Activated CD4-positive, alpha-beta T cell treated with anti-CD3 and anti-CD28 coated beads, Interleukin-2, amount 10 ng/mL, durations not matched to agents 24 days and 14 days (primary cell): Measurements from ENCODE around the gene CHST6. TPM values are rescaled to one million over a fixed set of nuclear protein-coding genes. Genes with fewer than 3 reads are reported as not detected.
"Not testable (repeated sequence)": the region's sequence is repeated elsewhere in the genome, so short reads cannot be mapped to it uniquely, and the experiment has no call there.

ENCODE experiments used
- DNase-seq: peaks from one replicate; pipeline ENCODE4 v3.0.0; 2022
- H3K27ac Mint-ChIP-seq: one replicate; pipeline ENCODE4 v1.8.0; 2022; ENCODE audit warnings: mild to moderate bottlenecking, mixed read lengths
- H3K27me3 Mint-ChIP-seq: one replicate; pipeline ENCODE4 v1.8.0; 2022; ENCODE audit warnings: mixed read lengths
- H3K36me3 Mint-ChIP-seq: one replicate; pipeline ENCODE4 v1.8.0; 2022; ENCODE audit warnings: low read depth, mild to moderate bottlenecking, mixed read lengths
- H3K4me1 Mint-ChIP-seq: one replicate; pipeline ENCODE4 v1.8.0; 2021; ENCODE audit warnings: mixed read lengths
- H3K4me3 Mint-ChIP-seq: one replicate; pipeline ENCODE4 v1.8.0; 2022; ENCODE audit warnings: mild to moderate bottlenecking, moderate library complexity, mixed read lengths
- H3K9me3 Mint-ChIP-seq: one replicate; pipeline ENCODE4 v1.8.0; 2021; ENCODE audit warnings: mixed read lengths
- intact Hi-C: fragments of 100-400 bp; cut with micrococcal nuclease; formaldehyde crosslinking; loops from one replicate; pipeline ENCODE4 v1.15.1; 2023
- total RNA-seq: library from RNA; stranded (reverse); gene quantifications from 2 replicates; pipeline ENCODE4 v1.2.3, GENCODE V29; 2022

The CHST6 gene
- total RNA-seq, 1 donor from 2014 or later, result not detected

DNA sequence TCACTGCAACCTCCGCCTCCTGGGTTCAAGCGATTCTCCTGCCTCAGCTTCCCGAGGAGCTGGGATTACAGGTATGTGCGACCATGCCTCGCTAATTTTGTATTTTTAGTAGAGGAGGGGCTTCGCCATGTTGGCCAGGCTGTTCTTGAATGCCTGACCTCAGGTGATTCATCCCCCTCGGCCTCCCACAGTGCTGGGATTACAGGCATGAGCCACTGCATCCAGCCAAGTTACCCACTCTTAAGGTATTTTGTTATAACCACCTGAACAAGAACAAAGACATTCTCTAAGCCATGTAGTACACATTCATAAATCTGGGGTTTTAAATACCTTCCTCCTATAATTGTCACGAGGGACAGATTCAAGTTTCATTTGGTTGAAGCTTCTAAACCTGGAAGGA is 18.4 kb downstream of the CHST6 start:
- no peak overlapping the region for H3K4me3 Mint-ChIP-seq
- peaks cover under 1% of the 10 kb centered on the region for H3K4me1 Mint-ChIP-seq
- intact Hi-C loops, result no loop called here
- H3K27ac Mint-ChIP-seq, result no peak overlapping the region
- no peaks in the 10 kb centered on the region for H3K9me3 Mint-ChIP-seq
- DNase-seq, result no peak
- no peaks in the 10 kb centered on the region for H3K36me3 Mint-ChIP-seq
- H3K27me3 Mint-ChIP-seq, result peaks cover 7% of the 10 kb centered on the region

- H3K27ac Mint-ChIP-seq, result no peak overlapping the region
- intact Hi-C loops, result no loop called here
- H3K4me3 Mint-ChIP-seq, result no peak overlapping the region
- peaks cover 9% of the 10 kb centered on the region for H3K27me3 Mint-ChIP-seq
- H3K36me3 Mint-ChIP-seq, result no peaks in the 10 kb centered on the region
- peaks cover 3% of the 10 kb centered on the region for H3K4me1 Mint-ChIP-seq
- H3K9me3 Mint-ChIP-seq, result no peaks in the 10 kb centered on the region
- DNase-seq, result no peak
Observed at GRCh38 chr16:75475420-75475847, 19.8 kb downstream of the CHST6 start.

GRCh38 chr16:75472908-75473877 is 22.0 kb downstream of the CHST6 start:
- H3K36me3 Mint-ChIP-seq, result no peaks in the 10 kb centered on the region
- H3K27ac Mint-ChIP-seq, result no peak overlapping the region
- intact Hi-C loops, result loop anchor here (1.0 kb wide), 1 partner anchor 291 kb away; no protein-coding TSS in a partner anchor
- peaks cover 8% of the 10 kb centered on the region for H3K27me3 Mint-ChIP-seq
- no peak for DNase-seq
- H3K9me3 Mint-ChIP-seq, result no peaks in the 10 kb centered on the region
- H3K4me1 Mint-ChIP-seq, result peaks cover 3% of the 10 kb centered on the region
- H3K4me3 Mint-ChIP-seq, result no peak overlapping the region

- no peak overlapping the region for H3K27ac Mint-ChIP-seq
- H3K27me3 Mint-ChIP-seq, result peaks cover 3% of the 10 kb centered on the region
- peaks cover 3% of the 10 kb centered on the region for H3K4me1 Mint-ChIP-seq
- DNase-seq, result peak; percentile 82
- no peaks in the 10 kb centered on the region for H3K9me3 Mint-ChIP-seq
- intact Hi-C loops, result loop anchor here (1.0 kb wide), 1 partner anchor 292 kb away; no protein-coding TSS in a partner anchor
- no peaks in the 10 kb centered on the region for H3K36me3 Mint-ChIP-seq
- H3K4me3 Mint-ChIP-seq, result no peak overlapping the region
Observed at GRCh38 chr16:75471723-75472633, 23.3 kb downstream of the CHST6 start.

DNA sequence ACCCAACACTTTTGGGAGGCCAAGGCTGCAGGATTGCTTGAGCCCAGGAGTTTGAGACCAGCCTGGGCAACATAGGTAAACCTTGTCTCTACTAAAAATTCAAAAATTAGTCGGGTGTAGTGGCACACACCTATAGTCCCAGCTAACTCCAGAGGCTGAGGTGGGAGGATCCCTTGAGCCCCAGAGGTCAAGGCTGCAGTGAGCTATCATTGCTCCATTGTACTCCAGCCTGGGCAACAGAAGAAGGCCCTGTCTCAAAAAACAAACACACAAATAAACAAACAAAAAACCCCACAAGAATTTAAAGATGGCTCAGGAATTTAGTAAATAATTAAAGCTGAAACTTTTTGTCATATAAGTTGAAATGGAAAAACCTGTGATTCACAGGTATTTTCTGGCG is 28.5 kb downstream of the CHST6 start:
- Mint-ChIP-seq H3K36me3 (peaks cover 4% of the 10 kb centered on the region), H3K4me3 (no peak overlapping the region), H3K27ac (no peak overlapping the region), H3K9me3 (no peaks in the 10 kb centered on the region), H3K4me1 (peaks cover 24% of the 10 kb centered on the region), H3K27me3 (peaks cover 4% of the 10 kb centered on the region)
- DNase-seq, result no peak
- intact Hi-C loops, result no loop called here

GRCh38 chr16:75464122-75464918 is 30.9 kb downstream of the CHST6 start, which contains the start of gene TMEM170A:
TMEM170A (minus strand) TSS chr16:75464689; CDS start chr16:75464600, 89 bp downstream.
- H3K27me3 Mint-ChIP-seq, result peaks cover 2% of the 10 kb centered on the region
- intact Hi-C loops, result loop anchor here (1.0 to 5.0 kb wide), 10 partner anchors 31 to 1727 kb away; partner anchors contain the start of genes ADAT1, CFDP1, KARS1 and MON1B
- peaks cover 14% of the 10 kb centered on the region for H3K36me3 Mint-ChIP-seq
- peak within 1 kb of the TSS; percentile 95 for H3K27ac Mint-ChIP-seq
- DNase-seq, result peak; percentile 100
- no peaks in the 10 kb centered on the region for H3K9me3 Mint-ChIP-seq
- H3K4me1 Mint-ChIP-seq, result peaks cover 38% of the 10 kb centered on the region
- peak within 1 kb of the TSS; percentile 89 for H3K4me3 Mint-ChIP-seq

GRCh38 chr16:75463389-75464121 is 31.7 kb downstream of the CHST6 start:
- not testable (repeated sequence) for H3K9me3 Mint-ChIP-seq, H3K27me3 Mint-ChIP-seq
- Mint-ChIP-seq H3K36me3 (peaks cover 14% of the 10 kb centered on the region), H3K27ac (peak overlapping the region; percentile 95), H3K4me3 (peak overlapping the region; percentile 89), H3K4me1 (peaks cover 40% of the 10 kb centered on the region)
- DNase-seq, result peak; percentile 62
- intact Hi-C loops, result loop anchor here (1.0 to 5.0 kb wide), 10 partner anchors 30 to 1728 kb away; partner anchors contain the start of genes ADAT1, CFDP1, KARS1 and MON1B

- Mint-ChIP-seq H3K27me3 (peaks cover 2% of the 10 kb centered on the region), H3K36me3 (peaks cover 18% of the 10 kb centered on the region), H3K9me3 (no peaks in the 10 kb centered on the region), H3K4me1 (peaks cover 40% of the 10 kb centered on the region), H3K4me3 (peak overlapping the region; percentile 89), H3K27ac (peak overlapping the region; percentile 95)
- intact Hi-C loops, result loop anchor here (5.0 kb wide), 1 partner anchor 41 kb away; no protein-coding TSS in a partner anchor
- peak; percentile 66 for DNase-seq
Observed at GRCh38 chr16:75462806-75463205, 32.4 kb downstream of the CHST6 start.

- no peak overlapping the region for H3K4me3 Mint-ChIP-seq
- no peaks in the 10 kb centered on the region for H3K9me3 Mint-ChIP-seq
- intact Hi-C loops, result loop anchor here (5.0 kb wide), 1 partner anchor 39 kb away; no protein-coding TSS in a partner anchor
- H3K36me3 Mint-ChIP-seq, result peaks cover 18% of the 10 kb centered on the region
- peaks cover 2% of the 10 kb centered on the region for H3K27me3 Mint-ChIP-seq
- peak overlapping the region; percentile 48 for H3K27ac Mint-ChIP-seq
- DNase-seq, result no peak
- H3K4me1 Mint-ChIP-seq, result peaks cover 41% of the 10 kb centered on the region
Observed at GRCh38 chr16:75461575-75461974, 33.7 kb downstream of the CHST6 start.

GRCh38 chr16:75460446-75460845 is 34.8 kb downstream of the CHST6 start:
- no peak for DNase-seq
- no peak overlapping the region for H3K4me3 Mint-ChIP-seq
- H3K36me3 Mint-ChIP-seq, result peaks cover 18% of the 10 kb centered on the region
- intact Hi-C loops, result loop anchor here (5.0 kb wide), 1 partner anchor 38 kb away; no protein-coding TSS in a partner anchor
- peaks cover 2% of the 10 kb centered on the region for H3K27me3 Mint-ChIP-seq
- peaks cover 41% of the 10 kb centered on the region for H3K4me1 Mint-ChIP-seq
- H3K27ac Mint-ChIP-seq, result no peak overlapping the region
- H3K9me3 Mint-ChIP-seq, result no peaks in the 10 kb centered on the region

GRCh38 chr16:75459691-75460090 is 35.5 kb downstream of the CHST6 start:
- peaks cover 18% of the 10 kb centered on the region for H3K36me3 Mint-ChIP-seq
- H3K27me3 Mint-ChIP-seq, result no peaks in the 10 kb centered on the region
- no peaks in the 10 kb centered on the region for H3K9me3 Mint-ChIP-seq
- intact Hi-C loops, result loop anchor here (5.0 kb wide), 1 partner anchor 37 kb away; no protein-coding TSS in a partner anchor
- no peak overlapping the region for H3K27ac Mint-ChIP-seq
- H3K4me3 Mint-ChIP-seq, result no peak overlapping the region
- no peak for DNase-seq
- peaks cover 38% of the 10 kb centered on the region for H3K4me1 Mint-ChIP-seq

GRCh38 chr16:75458439-75458838 is 36.8 kb downstream of the CHST6 start:
- no peak for DNase-seq
- no peaks in the 10 kb centered on the region for H3K27me3 Mint-ChIP-seq
- H3K4me3 Mint-ChIP-seq, result no peak overlapping the region
- H3K9me3 Mint-ChIP-seq, result no peaks in the 10 kb centered on the region
- no peak overlapping the region for H3K27ac Mint-ChIP-seq
- peaks cover 35% of the 10 kb centered on the region for H3K4me1 Mint-ChIP-seq
- intact Hi-C loops, result no loop called here
- peaks cover 18% of the 10 kb centered on the region for H3K36me3 Mint-ChIP-seq
